HG02973 (cell line): ENCODE results near the gene C20orf144.

ENCODE experiments used
- ATAC-seq: cut with Tn5 transposase; IDR thresholded peaks from one replicate; pipeline ENCODE4 v1.9.1; 2021; ENCODE audit warnings: moderate library complexity; ENCODE audit not compliant: unreplicated experiment

Gene C20orf144

DNA sequence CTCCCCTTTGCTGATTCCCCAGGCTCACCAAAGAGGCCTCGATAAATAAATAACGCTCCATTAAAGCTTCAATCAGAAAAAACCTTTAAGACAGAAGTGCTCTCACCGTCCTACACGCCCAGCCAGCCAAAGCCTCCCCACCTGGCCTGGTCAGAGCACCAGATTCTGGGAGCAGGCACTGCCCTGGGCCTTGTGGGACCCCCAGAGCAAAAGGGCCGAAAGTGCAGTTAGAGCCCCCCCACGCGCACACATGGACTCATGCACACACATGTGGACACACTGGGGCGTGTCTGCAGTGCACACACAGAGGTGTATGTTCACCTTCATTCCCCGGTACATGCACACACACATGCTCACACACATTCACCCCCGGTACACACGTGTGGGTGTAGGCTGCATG, 14.0 kb downstream of the C20orf144 start:
- ATAC-seq, result no peak

- no peak for ATAC-seq
Measured at GRCh38 chr20:33676652-33677645, 14.8 kb downstream of the C20orf144 start.

DNA sequence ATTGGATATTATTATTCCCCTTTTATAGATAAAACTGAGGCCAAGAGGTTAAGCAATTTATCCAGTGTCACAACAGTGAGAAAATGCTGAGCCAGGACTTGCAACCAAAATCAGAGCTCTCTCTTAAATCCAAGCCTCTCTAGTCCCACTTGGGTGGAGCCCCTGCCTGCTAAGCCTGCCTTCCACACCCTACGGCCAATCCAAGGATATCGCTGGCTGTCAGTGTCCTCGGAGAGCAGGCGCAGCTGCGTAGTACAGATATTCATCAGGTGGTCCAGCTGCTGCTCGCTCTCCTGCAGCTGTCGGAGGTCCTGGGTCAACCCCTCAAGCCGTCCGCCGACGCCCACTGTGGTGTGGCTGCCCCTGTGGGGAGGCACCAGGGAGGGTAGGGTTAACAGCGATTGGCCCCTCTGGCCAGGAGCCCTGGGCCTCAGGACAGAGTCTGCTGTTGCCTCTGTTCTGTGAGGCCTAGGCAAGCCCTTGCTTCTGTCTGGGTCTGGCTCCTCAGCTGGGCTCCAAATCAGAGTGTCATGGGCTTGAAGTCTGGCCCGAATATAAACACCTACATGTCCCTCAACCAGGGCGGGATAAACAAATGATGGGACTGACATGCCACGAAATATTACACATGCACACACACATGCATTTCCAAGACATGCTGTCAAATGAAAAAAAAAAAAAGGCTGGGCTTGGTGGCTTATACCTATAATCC, 16.0 kb downstream of the C20orf144 start:
- no peak for ATAC-seq

DNA sequence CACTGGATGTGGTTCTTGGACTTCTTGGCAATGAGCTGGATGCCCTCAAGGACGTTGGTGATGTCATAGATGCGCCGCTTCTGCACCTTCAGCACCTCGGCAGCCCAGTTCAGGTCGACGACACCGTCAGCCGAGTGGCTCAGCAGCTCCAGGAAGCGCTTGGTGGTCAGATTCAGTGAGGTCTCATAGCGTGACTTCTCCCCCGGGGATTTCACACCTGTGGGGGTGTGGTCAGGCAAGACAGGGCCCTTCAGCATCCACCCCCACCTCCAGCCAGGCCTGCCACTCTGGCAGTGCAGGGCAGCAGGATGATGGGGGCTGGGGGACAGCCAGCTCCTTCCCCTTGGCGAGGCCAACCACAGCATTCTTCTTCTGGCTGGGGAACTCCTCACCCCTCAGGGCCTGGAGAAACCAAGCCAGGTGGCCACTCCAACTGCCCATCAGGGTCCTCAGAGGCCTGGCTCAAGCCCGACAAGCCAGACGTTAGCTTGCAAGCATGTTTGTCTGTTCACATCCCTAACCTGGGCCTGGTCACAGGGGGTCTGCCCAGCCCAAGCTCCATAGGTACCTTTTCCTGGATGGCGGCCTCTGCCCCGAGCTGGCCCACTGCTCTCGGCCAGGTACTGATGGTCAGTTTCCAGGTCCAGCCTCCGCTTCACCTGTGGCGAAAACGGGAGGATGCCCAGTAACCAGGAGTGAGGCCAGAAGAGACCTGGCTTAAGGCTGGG, 17.8 kb downstream of the C20orf144 start:
- no peak for ATAC-seq

GRCh38 chr20:33680686-33681085, 18.6 kb downstream of the C20orf144 start:
- ATAC-seq, result no peak

DNA sequence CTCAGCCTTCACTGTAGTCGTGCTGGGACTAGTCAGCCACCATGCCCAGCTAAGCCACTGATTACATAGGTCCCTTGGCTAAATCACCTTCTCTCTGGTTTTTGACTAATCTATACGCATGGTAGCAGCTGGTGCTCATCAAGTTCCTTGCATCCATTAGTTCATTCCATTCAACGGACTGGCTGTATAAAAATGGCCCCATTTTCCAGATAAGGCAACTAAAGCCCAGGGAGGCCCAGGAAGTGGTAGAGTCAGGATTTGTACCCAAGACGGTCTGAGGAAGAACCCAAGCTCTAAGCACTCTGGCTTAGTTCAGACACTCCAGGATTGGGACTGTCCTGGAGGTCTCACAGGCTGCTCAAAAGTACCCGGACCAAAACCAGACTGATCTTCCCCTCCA, 19.2 kb downstream of the C20orf144 start:
- no peak for ATAC-seq

- ATAC-seq, result no peak
Measured at GRCh38 chr20:33681728-33682353, 19.7 kb downstream of the C20orf144 start.

GRCh38 chr20:33684533-33685327, 22.6 kb downstream of the C20orf144 start:
- ATAC-seq, result no peak

- peak; percentile 35 for ATAC-seq
Measured at GRCh38 chr20:33685328-33686099, 23.4 kb downstream of the C20orf144 start.

GRCh38 chr20:33686100-33686983, 24.2 kb downstream of the C20orf144 start, which contains the start of gene E2F1:
Gene E2F1 (minus strand): TSS chr20:33686385. CDS start chr20:33686264, 121 bp downstream.
- ATAC-seq, result peak; percentile 65

- ATAC-seq, result no peak
Measured at GRCh38 chr20:33686984-33687366, 24.8 kb downstream of the C20orf144 start.

DNA sequence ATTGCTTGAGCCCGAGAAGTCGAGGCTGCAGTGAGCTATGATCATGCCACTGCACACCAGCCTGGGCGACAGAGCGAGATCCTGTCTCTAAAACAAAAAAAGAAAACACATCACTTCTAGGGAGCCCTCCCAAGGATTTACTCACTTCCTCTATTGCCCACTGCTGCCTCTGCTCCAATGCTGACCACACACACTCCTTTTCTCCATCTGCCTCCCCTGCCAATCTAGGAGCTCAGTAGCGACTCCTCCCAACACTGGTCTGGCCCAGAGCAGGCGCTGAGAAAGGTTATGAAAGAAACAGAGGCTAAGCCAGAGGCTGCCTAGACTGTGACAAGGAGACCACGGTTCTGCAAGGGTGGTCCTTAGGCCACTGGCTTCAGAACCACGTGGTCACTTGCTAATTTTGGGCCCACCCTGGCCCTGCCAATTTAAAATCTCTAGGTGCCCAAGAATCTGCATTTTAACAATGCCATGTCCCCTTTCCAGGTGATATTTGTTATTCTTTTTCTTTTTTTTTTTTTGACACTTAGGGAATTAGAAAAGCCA, 25.3 kb downstream of the C20orf144 start:
- ATAC-seq, result no peak

DNA sequence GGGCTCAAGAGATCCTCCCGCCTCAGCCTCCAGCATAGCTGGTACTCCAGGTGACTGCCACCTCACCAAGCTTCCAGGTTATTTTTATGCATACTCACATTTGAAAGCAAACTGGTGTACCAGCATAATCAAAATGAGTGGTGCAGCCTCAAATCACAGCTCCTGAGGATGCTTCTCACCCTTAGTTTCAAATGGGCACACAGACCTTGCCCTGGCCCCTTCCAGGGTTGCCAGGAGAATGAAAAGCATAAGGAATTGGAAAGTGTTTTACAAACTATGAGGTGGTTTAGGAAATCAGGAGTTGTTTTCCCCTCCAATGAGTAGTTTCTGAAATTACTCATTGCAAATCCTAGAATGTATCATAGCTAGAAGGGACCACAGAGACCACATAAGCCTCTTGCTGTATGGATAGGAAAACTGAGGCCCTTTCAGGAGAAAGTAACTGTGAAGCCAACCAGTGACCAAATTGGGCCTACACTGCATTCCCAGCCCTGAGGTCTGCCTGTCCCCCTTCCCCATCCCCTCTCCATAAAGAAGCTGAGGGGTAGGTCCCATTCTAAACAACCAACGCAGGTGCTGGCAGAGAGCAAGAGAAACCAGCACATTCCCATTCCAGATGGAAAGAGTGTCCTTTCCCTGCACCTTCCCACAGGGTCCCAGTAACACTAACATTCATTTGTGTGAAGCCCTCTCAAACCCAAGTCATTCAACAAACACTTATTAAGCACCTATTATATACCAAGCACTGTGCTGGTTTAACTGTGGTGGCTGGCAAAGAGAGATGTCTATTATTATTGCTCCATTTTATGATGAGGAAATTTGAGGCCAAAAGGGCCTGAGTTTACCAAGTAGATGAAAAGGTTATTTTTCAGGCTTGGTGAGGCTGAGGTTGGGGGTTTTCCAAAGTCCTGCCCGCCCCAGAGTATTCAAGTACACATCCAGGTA, 26.1 kb downstream of the C20orf144 start:
- ATAC-seq, result no peak

DNA sequence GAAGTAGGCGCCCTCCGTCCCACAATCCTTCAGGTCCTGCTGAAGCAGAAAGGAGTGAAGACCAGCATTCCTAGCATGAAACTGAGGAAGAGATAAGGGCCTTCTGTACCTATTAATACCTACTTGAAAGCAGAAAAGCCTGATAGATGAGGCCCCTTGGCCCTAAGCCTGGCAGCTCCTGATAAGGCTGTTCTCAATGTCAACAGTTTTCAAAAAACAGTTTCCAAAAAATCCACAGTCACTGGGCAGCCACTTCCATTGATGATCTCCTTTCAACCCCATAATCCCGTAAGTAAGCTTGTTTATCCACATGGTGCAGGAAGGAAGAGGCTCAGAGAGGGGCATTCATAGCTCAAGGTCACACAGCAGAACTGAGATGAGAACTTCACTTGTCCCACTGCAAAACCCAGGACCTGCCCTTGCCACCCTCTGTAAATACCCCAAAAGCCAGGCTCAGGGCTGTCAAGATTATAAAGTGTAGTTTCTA, 26.9 kb downstream of the C20orf144 start:
- no peak for ATAC-seq

GRCh38 chr20:33689493-33689892, 27.4 kb downstream of the C20orf144 start:
- no peak for ATAC-seq

DNA sequence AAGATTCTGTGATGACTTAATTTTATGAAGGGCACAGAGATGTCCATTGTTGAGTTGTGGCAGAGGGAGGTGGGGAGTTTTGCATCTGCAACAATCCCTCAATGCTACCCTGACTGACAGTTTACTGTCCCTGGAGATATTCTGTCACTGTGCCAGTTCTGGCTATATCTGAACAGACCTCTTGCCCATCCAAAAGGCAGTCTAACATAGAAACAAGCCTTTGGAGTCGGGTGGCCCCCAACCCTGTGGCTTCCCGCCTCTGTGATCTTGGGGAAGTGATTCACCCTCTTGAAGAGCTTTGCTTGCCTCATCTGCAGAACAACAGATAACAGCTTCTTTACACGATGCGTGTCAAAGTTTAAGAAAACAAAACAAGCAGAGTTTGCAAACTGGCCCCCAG, 27.8 kb downstream of the C20orf144 start:
- no peak for ATAC-seq

DNA sequence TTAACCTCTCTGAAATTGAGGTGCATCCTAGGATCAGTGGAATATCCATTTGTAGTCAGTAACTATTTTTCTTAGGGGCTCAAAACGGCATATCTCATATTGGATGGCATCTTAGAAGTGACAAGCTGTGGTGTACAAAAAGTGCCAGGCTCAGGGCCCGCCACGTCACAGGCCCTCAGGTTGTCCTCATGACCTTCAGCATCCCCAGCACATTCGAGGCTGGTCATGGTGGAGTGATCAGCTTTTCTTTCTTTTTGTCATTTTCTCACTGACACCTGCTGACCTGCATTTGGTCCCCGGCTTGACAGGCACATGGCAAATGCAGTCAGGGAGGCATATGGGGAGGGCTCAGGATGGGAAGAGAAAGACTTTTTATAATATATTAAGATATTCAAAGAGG, 31.2 kb downstream of the C20orf144 start:
- no peak for ATAC-seq
